ENCODE results near the gene VASH2.

GRCh38 chr1:212982430-212983152 lies 32.2 kb downstream of the VASH2 start:
- no peak for TF ChIP-seq CTCF (IDR thresholded peaks at IDR 0.05; ENCODE audit: low read length)
- TF ChIP-seq EZH2 (IDR thresholded peaks at IDR 0.05; ENCODE audit: borderline replicate concordance, low read length) = no peak

Measured in OCI-LY1 (cell line).